ENCODE data around the gene CIITA. TPM values are rescaled to one million over a fixed set of nuclear protein-coding genes. Genes with fewer than 3 reads are reported as not detected.
A peak's percentile ranks its signal among the peaks of the same experiment; 100 is the strongest.

Gene CIITA
- total RNA-seq, 1 experiment from 2014 or later, result 0.26 TPM

- peaks cover 57% of the 10 kb centered on the region for H3K4me1 Mint-ChIP-seq
- ChIA-PET CTCF (interaction anchor here (0.6 to 3.7 kb wide), 15 partner anchors 11 to 1152 kb away, joined by 3 to 38 read pairs (median 3); partner anchors contain the start of gene SOCS1), POLR2A (interaction anchor here (0.5 to 1.0 kb wide), 3 partner anchors 24 to 81 kb away, joined by 3 to 5 read pairs (median 4); no protein-coding TSS in a partner anchor)
Measured at GRCh38 chr16:10942352-10943063, 65.5 kb downstream of the CIITA start, which contains the start of gene DEXI. TSS of gene DEXI (minus strand) at chr16:10942468. CDS start at chr16:10942005, 463 bp downstream.

GRCh38 chr16:10943064-10943353, 66.0 kb downstream of the CIITA start:
- Mint-ChIP-seq H3K27ac (peak overlapping the region; percentile 18; the same call in 1 of the 2 replicates), H3K36me3 (peaks cover 7% of the 10 kb centered on the region; the same call in 1 of the 2 replicates), H3K9me3 (no peaks in the 10 kb centered on the region), H3K27me3 (ENCODE audit: low read depth) (peaks cover 3% of the 10 kb centered on the region; the same call in 1 of the 2 replicates), H3K4me1 (peaks cover 58% of the 10 kb centered on the region), H3K4me3 (peak overlapping the region; percentile 74)
- ChIA-PET CTCF (no interaction called here), POLR2A (no interaction called here)
- ATAC-seq (no peak), DNase-seq (ENCODE audit: low spot score) (no peak)
- TF ChIP-seq ZNF219 (CRISPR knock-in tag; IDR thresholded peaks at IDR 0.05; ENCODE audit: borderline replicate concordance) (no peak), CDX4 (CRISPR knock-in tag; IDR thresholded peaks at IDR 0.05; ENCODE audit: borderline replicate concordance) (no peak), TEAD4 (CRISPR knock-in tag; IDR thresholded peaks at IDR 0.05) (no peak), HMGXB4 (CRISPR knock-in tag; IDR thresholded peaks at IDR 0.05) (no peak), E2F1 (CRISPR knock-in tag; IDR thresholded peaks at IDR 0.05) (no peak), NFE2L1 (CRISPR knock-in tag; IDR thresholded peaks at IDR 0.05) (no peak), ZNF396 (CRISPR knock-in tag; IDR thresholded peaks at IDR 0.05; ENCODE audit: borderline replicate concordance) (no peak), KAT7 (CRISPR knock-in tag; IDR thresholded peaks at IDR 0.05; ENCODE audit: borderline replicate concordance) (no peak), USF1 (CRISPR knock-in tag; IDR thresholded peaks at IDR 0.05) (no peak), NFYB (CRISPR knock-in tag; conservative IDR thresholded peaks at IDR 0.05; ENCODE audit: low read depth) (no peak), RELA (CRISPR knock-in tag; IDR thresholded peaks at IDR 0.05; ENCODE audit: borderline replicate concordance) (no peak)

More at GRCh38 chr16:10942352-10943063, 65.5 kb downstream of the CIITA start, which contains the start of gene DEXI:
- H3K4me3 Mint-ChIP-seq, result peak within 1 kb of the TSS; percentile 95
- TF ChIP-seq EMX1 (CRISPR knock-in tag; IDR thresholded peaks at IDR 0.05) (no peak), JUN (CRISPR knock-in tag; IDR thresholded peaks at IDR 0.05) (no peak), OVOL2 (CRISPR knock-in tag; IDR thresholded peaks at IDR 0.05; ENCODE audit: borderline replicate concordance) (no peak), NFATC4 (CRISPR knock-in tag; IDR thresholded peaks at IDR 0.05) (no peak), CTCF (IDR thresholded peaks at IDR 0.05) (peak; percentile 48; the same call in 1 of the 2 replicates), CREB1 (CRISPR knock-in tag; IDR thresholded peaks at IDR 0.05) (no peak), ZNF423 (CRISPR knock-in tag; IDR thresholded peaks at IDR 0.05) (peak; percentile 46; the same call in 1 of the 2 replicates), RELA (CRISPR knock-in tag; IDR thresholded peaks at IDR 0.05; ENCODE audit: borderline replicate concordance) (no peak), PREB (CRISPR knock-in tag; IDR thresholded peaks at IDR 0.05; ENCODE audit: borderline replicate concordance) (no peak), ATF3 (CRISPR knock-in tag; conservative IDR thresholded peaks at IDR 0.05) (no peak), ZNF138 (CRISPR knock-in tag; conservative IDR thresholded peaks at IDR 0.05) (no peak), MAX (CRISPR knock-in tag; IDR thresholded peaks at IDR 0.05) (peak; percentile 32; the same call in 1 of the 2 replicates), TEAD4 (CRISPR knock-in tag; IDR thresholded peaks at IDR 0.05) (no peak), SP1 (CRISPR knock-in tag; conservative IDR thresholded peaks at IDR 0.05) (peak; percentile 86), ETV6 (CRISPR knock-in tag; IDR thresholded peaks at IDR 0.05) (no peak), NFYB (CRISPR knock-in tag; conservative IDR thresholded peaks at IDR 0.05; ENCODE audit: low read depth) (peak; percentile 70), ZNF219 (CRISPR knock-in tag; IDR thresholded peaks at IDR 0.05; ENCODE audit: borderline replicate concordance) (no peak), KAT7 (CRISPR knock-in tag; IDR thresholded peaks at IDR 0.05; ENCODE audit: borderline replicate concordance) (no peak)
- ATAC-seq (peak; percentile 69), DNase-seq (ENCODE audit: low spot score) (peak; percentile 93)
- peaks cover 3% of the 10 kb centered on the region; the same call in 1 of the 2 replicates for H3K27me3 Mint-ChIP-seq (ENCODE audit: low read depth)
- H3K36me3 Mint-ChIP-seq, result peaks cover 9% of the 10 kb centered on the region; the same call in 1 of the 2 replicates
- H3K27ac Mint-ChIP-seq, result peak within 1 kb of the TSS; percentile 60
- H3K9me3 Mint-ChIP-seq, result no peaks in the 10 kb centered on the region
